MM.1S (cell line): ENCODE measurements around the gene CCDC51.

Experiments
- EZH2 ChIP-seq: fragments of 300-600 bp; sonication (generic); optimal IDR thresholded peaks from 2 replicates; pipeline ENCODE3; 2017; ENCODE audit warnings: low read depth, mild to moderate bottlenecking, antibody characterized with exemption, low read length, mixed read lengths
- EZH2phosphoT487 ChIP-seq: fragments of 300-600 bp; sonication (generic); IDR thresholded peaks from 2 replicates; pipeline ENCODE4 v1.6.1; 2018; ENCODE audit warnings: antibody characterized with exemption, low read length
- TF ChIP-seq, protein P1 (sequence below): fragments of 300-600 bp; sonication (generic); IDR thresholded peaks from 2 replicates; pipeline ENCODE4 v1.5.1; 2016; ENCODE audit warnings: antibody characterized with exemption, low read length, mixed read lengths

DNA sequence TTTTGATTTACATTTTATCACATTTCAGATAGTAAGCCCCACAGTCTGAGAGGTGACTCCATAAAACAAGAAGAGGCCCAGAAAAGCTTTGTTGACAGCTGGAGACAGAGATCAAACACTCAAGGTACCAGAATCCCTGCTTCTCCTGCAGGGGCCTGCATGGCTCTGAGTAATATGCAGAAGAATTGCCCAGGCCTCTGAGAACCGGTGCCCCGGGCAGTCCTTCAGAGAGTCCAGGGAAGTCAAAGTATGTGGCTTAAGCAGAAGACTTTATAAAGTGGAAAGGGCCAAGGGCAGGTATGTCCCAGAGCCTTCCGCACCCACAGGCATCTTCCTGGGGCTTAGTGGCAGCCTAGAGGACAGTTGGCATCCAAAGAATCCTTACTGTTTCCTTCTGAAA is 19.4 kb upstream of the CCDC51 start:
- TF ChIP-seq, protein P1, sequence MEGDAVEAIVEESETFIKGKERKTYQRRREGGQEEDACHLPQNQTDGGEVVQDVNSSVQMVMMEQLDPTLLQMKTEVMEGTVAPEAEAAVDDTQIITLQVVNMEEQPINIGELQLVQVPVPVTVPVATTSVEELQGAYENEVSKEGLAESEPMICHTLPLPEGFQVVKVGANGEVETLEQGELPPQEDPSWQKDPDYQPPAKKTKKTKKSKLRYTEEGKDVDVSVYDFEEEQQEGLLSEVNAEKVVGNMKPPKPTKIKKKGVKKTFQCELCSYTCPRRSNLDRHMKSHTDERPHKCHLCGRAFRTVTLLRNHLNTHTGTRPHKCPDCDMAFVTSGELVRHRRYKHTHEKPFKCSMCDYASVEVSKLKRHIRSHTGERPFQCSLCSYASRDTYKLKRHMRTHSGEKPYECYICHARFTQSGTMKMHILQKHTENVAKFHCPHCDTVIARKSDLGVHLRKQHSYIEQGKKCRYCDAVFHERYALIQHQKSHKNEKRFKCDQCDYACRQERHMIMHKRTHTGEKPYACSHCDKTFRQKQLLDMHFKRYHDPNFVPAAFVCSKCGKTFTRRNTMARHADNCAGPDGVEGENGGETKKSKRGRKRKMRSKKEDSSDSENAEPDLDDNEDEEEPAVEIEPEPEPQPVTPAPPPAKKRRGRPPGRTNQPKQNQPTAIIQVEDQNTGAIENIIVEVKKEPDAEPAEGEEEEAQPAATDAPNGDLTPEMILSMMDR: no peak
- TF ChIP-seq EZH2 (no peak), EZH2phosphoT487 (no peak)
